ENCODE measurements around the gene C11orf68.

GRCh38 chr11:65911682-65912568 is 6.9 kb downstream of the C11orf68 start:
- TF ChIP-seq EP300 (IDR thresholded peaks at IDR 0.05; ENCODE audit: low read length) (no peak), CREB5 (CRISPR knock-in tag; IDR thresholded peaks at IDR 0.05) (no peak), RFX5 (IDR thresholded peaks at IDR 0.05; ENCODE audit: low read depth, low read length) (no peak), ZBTB8A (IDR thresholded peaks at IDR 0.05; ENCODE audit: partially characterized antibody) (no peak), SAFB2 (IDR thresholded peaks at IDR 0.05; ENCODE audit: borderline replicate concordance, low read depth, low read length, severe bottlenecking) (no peak)
